Measurements from ENCODE around the gene LAS1L. TPM values are rescaled to one million over a fixed set of nuclear protein-coding genes. Genes with fewer than 3 reads are reported as not detected.

Gene LAS1L
- total RNA-seq, 1 donor from 2014 or later, result 45.9 TPM

GRCh38 chrX:65517923-65518322 lies 16.7 kb downstream of the LAS1L start:
- H3K27ac Mint-ChIP-seq, result no peak overlapping the region
- Histone ChIP-seq H3K4me2 (no peak overlapping the region), H3K79me2 (ENCODE audit: low read depth) (no peaks in the 10 kb centered on the region), H3K9ac (no peak overlapping the region), H3K9me3 (ENCODE audit: low read depth) (no peaks in the 10 kb centered on the region), H2AFZ (replicated peaks) (no peak overlapping the region), H3K36me3 (no peaks in the 10 kb centered on the region), H3K27ac (no peak overlapping the region), H3K27me3 (no peaks in the 10 kb centered on the region), H4K20me1 (ENCODE audit: low read depth) (no peaks in the 10 kb centered on the region), H3K4me3 (no peak overlapping the region), H3K4me1 (no peaks in the 10 kb centered on the region), H3F3A (ENCODE audit: low read depth) (no peaks in the 10 kb centered on the region)
- H3K4me3 Mint-ChIP-seq, result no peak overlapping the region
- no peaks in the 10 kb centered on the region for H3K4me1 Mint-ChIP-seq
- DNase-seq (ENCODE audit: low spot score), result no peak
- H3K27me3 Mint-ChIP-seq (ENCODE audit: insufficient read depth, low read depth), result peaks cover 4% of the 10 kb centered on the region
- TF ChIP-seq EZH2phosphoT487 (IDR thresholded peaks at IDR 0.05), result no peak
- TF ChIP-seq EZH2 (IDR thresholded peaks at IDR 0.05), result no peak
- TF ChIP-seq CTCF (IDR thresholded peaks at IDR 0.05), result no peak
- H3K9me3 Mint-ChIP-seq, result peaks cover 3% of the 10 kb centered on the region
- H3K36me3 Mint-ChIP-seq, result peaks cover 12% of the 10 kb centered on the region

- no peak overlapping the region for H3K4me3 ChIP-seq
- DNase-seq (ENCODE audit: low spot score), result no peak
- H3K36me3 ChIP-seq, result no peaks in the 10 kb centered on the region
- H3K9ac ChIP-seq, result no peak overlapping the region
- H3F3A ChIP-seq (ENCODE audit: low read depth), result no peaks in the 10 kb centered on the region
- H3K9me3 ChIP-seq (ENCODE audit: low read depth), result no peaks in the 10 kb centered on the region
- H3K27ac Mint-ChIP-seq, result no peak overlapping the region
- H3K36me3 Mint-ChIP-seq, result peaks cover 11% of the 10 kb centered on the region
- H3K79me2 ChIP-seq (ENCODE audit: low read depth), result no peaks in the 10 kb centered on the region
- H3K4me1 Mint-ChIP-seq, result no peaks in the 10 kb centered on the region
- H3K27ac ChIP-seq, result no peak overlapping the region
- H2AFZ ChIP-seq (replicated peaks), result no peak overlapping the region
- peaks cover 3% of the 10 kb centered on the region for H3K9me3 Mint-ChIP-seq
- no peaks in the 10 kb centered on the region for H3K27me3 ChIP-seq
- H3K4me1 ChIP-seq, result no peaks in the 10 kb centered on the region
- TF ChIP-seq CTCF (IDR thresholded peaks at IDR 0.05), result no peak
- TF ChIP-seq EZH2phosphoT487 (IDR thresholded peaks at IDR 0.05), result no peak
- no peak for TF ChIP-seq EZH2 (IDR thresholded peaks at IDR 0.05)
- no peak overlapping the region for H3K4me2 ChIP-seq
- no peak overlapping the region for H3K4me3 Mint-ChIP-seq
- H3K27me3 Mint-ChIP-seq (ENCODE audit: insufficient read depth, low read depth), result peaks cover 4% of the 10 kb centered on the region
- H4K20me1 ChIP-seq (ENCODE audit: low read depth), result no peaks in the 10 kb centered on the region
These were observed 17.8 kb downstream of the LAS1L start for GRCh38 chrX:65516756-65517155.

- H3K27ac Mint-ChIP-seq, result no peak overlapping the region
- H3K4me1 Mint-ChIP-seq, result no peaks in the 10 kb centered on the region
- H3K9me3 Mint-ChIP-seq, result no peaks in the 10 kb centered on the region
- no peak for TF ChIP-seq EZH2phosphoT487 (IDR thresholded peaks at IDR 0.05)
- TF ChIP-seq EZH2 (IDR thresholded peaks at IDR 0.05), result no peak
- TF ChIP-seq CTCF (IDR thresholded peaks at IDR 0.05), result no peak
- Histone ChIP-seq H3K36me3 (no peaks in the 10 kb centered on the region), H4K20me1 (ENCODE audit: low read depth) (no peaks in the 10 kb centered on the region), H2AFZ (replicated peaks) (no peak overlapping the region), H3F3A (ENCODE audit: low read depth) (no peaks in the 10 kb centered on the region), H3K4me3 (no peak overlapping the region), H3K27ac (no peak overlapping the region), H3K4me2 (no peak overlapping the region), H3K4me1 (no peaks in the 10 kb centered on the region), H3K79me2 (ENCODE audit: low read depth) (no peaks in the 10 kb centered on the region), H3K27me3 (no peaks in the 10 kb centered on the region), H3K9ac (no peak overlapping the region), H3K9me3 (ENCODE audit: low read depth) (no peaks in the 10 kb centered on the region)
- no peak for DNase-seq (ENCODE audit: low spot score)
- H3K4me3 Mint-ChIP-seq, result no peak overlapping the region
- peaks cover 3% of the 10 kb centered on the region for H3K36me3 Mint-ChIP-seq
- peaks cover 6% of the 10 kb centered on the region for H3K27me3 Mint-ChIP-seq (ENCODE audit: insufficient read depth, low read depth)
These were observed 21.0 kb downstream of the LAS1L start for GRCh38 chrX:65513610-65514009.

Data from neural progenitor cell (in vitro differentiated cells).